22Rv1 (cell line): ENCODE results near the gene COL4A3.

ENCODE experiments used
- H3K27ac ChIP-seq: fragments of 450-650 bp; 2 replicates; pipeline ENCODE4 v1.5.1; 2017
- CTCF ChIP-seq: fragments of 450-650 bp; IDR thresholded peaks from 2 replicates; pipeline ENCODE4 v1.5.1; 2017; ENCODE audit warnings: mild to moderate bottlenecking
- ZFX ChIP-seq: fragments of 450-650 bp; IDR thresholded peaks from 2 replicates; pipeline ENCODE4 v1.6.1; 2017; ENCODE audit warnings: antibody characterized with exemption, borderline replicate concordance

The COL4A3 gene

DNA sequence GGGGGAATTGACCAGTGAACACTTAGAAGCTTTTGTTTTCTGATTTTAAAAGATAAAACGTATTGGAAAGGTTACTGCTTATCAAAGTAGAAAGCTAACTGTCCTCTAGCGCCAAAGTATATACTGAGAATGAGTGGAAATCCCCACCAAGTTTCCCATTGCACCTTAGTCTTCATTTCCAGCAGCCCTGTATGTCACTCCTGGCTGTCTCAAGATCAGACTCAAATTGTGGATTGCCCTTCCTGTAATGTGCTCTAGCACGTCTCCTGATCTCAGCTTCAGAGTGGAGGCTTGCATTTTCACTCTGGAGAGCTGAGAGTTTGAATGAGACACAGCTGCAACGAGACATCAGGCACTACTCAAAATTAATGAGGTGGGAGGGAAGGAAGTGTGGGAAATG, 187.2 kb downstream of the COL4A3 start:
- no peak for TF ChIP-seq CTCF
- no peak for TF ChIP-seq ZFX
- no peak overlapping the region for H3K27ac ChIP-seq

- TF ChIP-seq ZFX, result no peak
Measured at GRCh38 chr2:227360351-227360750, 195.9 kb downstream of the COL4A3 start.

GRCh38 chr2:227363756-227364155, 199.3 kb downstream of the COL4A3 start:
- TF ChIP-seq CTCF (peak; percentile 45), ZFX (no peak)

More at GRCh38 chr2:227360351-227360750, 195.9 kb downstream of the COL4A3 start:
- H3K27ac ChIP-seq, result no peak overlapping the region

More at GRCh38 chr2:227363756-227364155, 199.3 kb downstream of the COL4A3 start:
- H3K27ac ChIP-seq, result no peak overlapping the region
